Breast epithelium (tissue), 4 donors: Measurements from ENCODE around the gene SYT7. TPM values are rescaled to one million over a fixed set of nuclear protein-coding genes. Genes with fewer than 3 reads are reported as not detected.

ENCODE experiments used
- DNase-seq, 2 donors: peaks; one replicate each; pipeline ENCODE4 v3.0.0-alpha.2; 2019; ENCODE audit warnings: low spot score in 2 of 2
- H3K27ac ChIP-seq, 2 donors: fragments of 200-600 bp; sonication (generic) in 1 of 2; one replicate each; pipeline ENCODE4 v1.5.1; 2016 to 2019; ENCODE audit warnings: mild to moderate bottlenecking in 1 of 2
- H3K27me3 ChIP-seq, 2 donors: fragments of 200-600 bp; sonication (generic) in 1 of 2; one replicate each; pipeline versions ENCODE4 v1.5.1 to v1.6.0; 2017 to 2019; ENCODE audit warnings: control low read depth in 1 of 2, mild to moderate bottlenecking in 1 of 2
- H3K36me3 ChIP-seq: fragments of 200-600 bp; one replicate; pipeline ENCODE4 v1.5.1; 2019
- H3K4me1 ChIP-seq, 2 donors: fragments of 200-600 bp; sonication (generic); one replicate each; pipeline ENCODE4 v1.5.1; 2016 to 2019; ENCODE audit warnings: control low read depth in 1 of 2
- H3K4me3 ChIP-seq, 3 donors: fragments of 200-600 bp; sonication (generic); 1 replicate in 2 of 3; 2 replicates in 1 of 3; pipeline ENCODE4 v1.5.1; 2016 to 2019; ENCODE audit warnings: mild to moderate bottlenecking in 3 of 3, moderate library complexity in 2 of 3
- H3K9me3 ChIP-seq, 2 donors: fragments of 200-600 bp; sonication (generic) in 1 of 2; one replicate each; pipeline ENCODE4 v1.5.1; 2016 to 2019; ENCODE audit warnings: control low read depth in 1 of 2
- CTCF ChIP-seq, 3 donors: fragments of 450-650 bp; IDR thresholded peaks; one replicate each; pipeline ENCODE4 v1.5.1; 2016 to 2017; ENCODE audit warnings: antibody characterized with exemption in 3 of 3, mild to moderate bottlenecking in 3 of 3, moderate library complexity in 3 of 3
- POLR2A ChIP-seq: fragments of 450-650 bp; IDR thresholded peaks from one replicate; pipeline ENCODE4 v1.6.1; 2016; ENCODE audit warnings: antibody characterized with exemption, mild to moderate bottlenecking, moderate library complexity
- POLR2AphosphoS5 ChIP-seq, 3 donors: sonication (generic); formaldehyde crosslinking; IDR thresholded peaks; one replicate each; pipeline ENCODE4 v1.6.1; 2017; ENCODE audit warnings: antibody characterized with exemption in 3 of 3
- intact Hi-C: fragments of 100-400 bp; cut with DNase I; formaldehyde crosslinking; loops from one replicate; pipeline ENCODE4 v1.15.1; 2023; ENCODE audit warnings: low total_unique reads
- total RNA-seq, 3 donors: library from RNA; depleted of rRNA; stranded (reverse); fragments of >200 nt; gene quantifications; one replicate each; pipeline ENCODE4 v1.1.0, GENCODE V29; 2016

The SYT7 gene
- total RNA-seq: 10 to 100 TPM in 2 of 3 donors, 1 to 10 TPM in 1; 1.9 to 11.7 (median 10.8) TPM

GRCh38 chr11:61581030-61581928, at the start of gene SYT7:
TSS of gene SYT7 (minus strand) at chr11:61581076. CDS start at chr11:61580820, 256 bp downstream.
- peak; percentile 95 to 98 for DNase-seq
- TF ChIP-seq CTCF (IDR thresholded peaks at IDR 0.05) (peak in 2 of 3 donors; percentile 15 to 64), POLR2AphosphoS5 (IDR thresholded peaks at IDR 0.05) (peak; percentile 46 to 75 (median 46)), POLR2A (peak; percentile 21)
- Histone ChIP-seq H3K4me3 (peak within 1 kb of the TSS; percentile 35 to 81 (median 62)), H3K36me3 (no peaks in the 10 kb centered on the region), H3K9me3 (no peaks in the 10 kb centered on the region), H3K4me1 (peaks cover 0 to 5% of the 10 kb centered on the region in 2 donors), H3K27ac (peak within 1 kb of the TSS; percentile 78 to 88), H3K27me3 (no peaks in the 10 kb centered on the region)
- intact Hi-C loops: no loop called here

- intact Hi-C loops: no loop called here
Observed at GRCh38 chr11:61630089-61630488, 49.2 kb upstream of the SYT7 start.

GRCh38 chr11:61629082-61629833, 48.4 kb upstream of the SYT7 start:
- DNase-seq: no peak
- no peak overlapping the region for H3K4me3 ChIP-seq
- intact Hi-C loops: no loop called here
- H3K36me3 ChIP-seq: no peaks in the 10 kb centered on the region
- no peaks in the 10 kb centered on the region for H3K4me1 ChIP-seq
- no peak overlapping the region for H3K27ac ChIP-seq
- H3K27me3 ChIP-seq: no peaks in the 10 kb centered on the region
- H3K9me3 ChIP-seq: no peaks in the 10 kb centered on the region
- TF ChIP-seq POLR2A: no peak
- TF ChIP-seq CTCF (IDR thresholded peaks at IDR 0.05): no peak

More at GRCh38 chr11:61630089-61630488, 49.2 kb upstream of the SYT7 start:
- Histone ChIP-seq H3K4me3 (no peak overlapping the region), H3K27ac (no peak overlapping the region), H3K4me1 (no peaks in the 10 kb centered on the region), H3K36me3 (no peaks in the 10 kb centered on the region), H3K9me3 (no peaks in the 10 kb centered on the region), H3K27me3 (no peaks in the 10 kb centered on the region)
- TF ChIP-seq POLR2A: no peak
- TF ChIP-seq CTCF (IDR thresholded peaks at IDR 0.05): no peak
- TF ChIP-seq POLR2AphosphoS5 (IDR thresholded peaks at IDR 0.05): no peak
- no peak for DNase-seq

- no peak for DNase-seq
- Histone ChIP-seq H3K27ac (no peak overlapping the region), H3K36me3 (no peaks in the 10 kb centered on the region), H3K9me3 (no peaks in the 10 kb centered on the region), H3K4me1 (no peaks in the 10 kb centered on the region), H3K27me3 (no peaks in the 10 kb centered on the region), H3K4me3 (no peak overlapping the region)
- TF ChIP-seq CTCF (IDR thresholded peaks at IDR 0.05): no peak
- no peak for TF ChIP-seq POLR2AphosphoS5 (IDR thresholded peaks at IDR 0.05)
- TF ChIP-seq POLR2A: no peak
- intact Hi-C loops: no loop called here
Observed at GRCh38 chr11:61628662-61628970, 47.7 kb upstream of the SYT7 start.
